Chondrocyte (in vitro differentiated cells): ENCODE data around the gene PREP. TPM values are rescaled to one million over a fixed set of nuclear protein-coding genes. Genes with fewer than 3 reads are reported as not detected.

Source experiments
- DNase-seq: peaks from one replicate; pipeline ENCODE4 v3.0.0; 2021; ENCODE audit warnings: mixed read lengths, low spot score
- H3K27ac Mint-ChIP-seq: one replicate; pipeline ENCODE4 v1.8.0; 2021; ENCODE audit warnings: mild to moderate bottlenecking, moderate library complexity, mixed read lengths; ENCODE audit not compliant: unreplicated experiment
- H3K27me3 Mint-ChIP-seq: 2 replicates; pipeline ENCODE4 v1.8.0; 2021; ENCODE audit warnings: low read depth, mixed read lengths
- H3K36me3 Mint-ChIP-seq: 2 replicates; pipeline ENCODE4 v1.8.0; 2021; ENCODE audit warnings: low read depth, mixed read lengths
- H3K4me1 Mint-ChIP-seq: 2 replicates; pipeline ENCODE4 v1.8.0; 2021; ENCODE audit warnings: low read depth, mild to moderate bottlenecking, mixed read lengths
- H3K4me3 Mint-ChIP-seq: one replicate; pipeline ENCODE4 v1.8.0; 2021; ENCODE audit warnings: mild to moderate bottlenecking, moderate library complexity, mixed read lengths; ENCODE audit not compliant: unreplicated experiment
- H3K9me3 Mint-ChIP-seq: 2 replicates; pipeline ENCODE4 v1.8.0; 2021; ENCODE audit warnings: low read depth, mixed read lengths
- total RNA-seq: library from RNA; stranded (reverse); gene quantifications from 3 replicates; pipeline ENCODE4 v1.2.1, GENCODE V29; 2021
- TF ChIP-seq, protein P1 (sequence below): fragments of 200-600 bp; sonication (generic); IDR thresholded peaks from 2 replicates; pipeline ENCODE4 v1.5.0; 2021; ENCODE audit warnings: antibody characterized with exemption, mild to moderate bottlenecking, moderate library complexity

Gene PREP
- total RNA-seq, 1 donor from 2014 or later = 32.9 TPM

DNA sequence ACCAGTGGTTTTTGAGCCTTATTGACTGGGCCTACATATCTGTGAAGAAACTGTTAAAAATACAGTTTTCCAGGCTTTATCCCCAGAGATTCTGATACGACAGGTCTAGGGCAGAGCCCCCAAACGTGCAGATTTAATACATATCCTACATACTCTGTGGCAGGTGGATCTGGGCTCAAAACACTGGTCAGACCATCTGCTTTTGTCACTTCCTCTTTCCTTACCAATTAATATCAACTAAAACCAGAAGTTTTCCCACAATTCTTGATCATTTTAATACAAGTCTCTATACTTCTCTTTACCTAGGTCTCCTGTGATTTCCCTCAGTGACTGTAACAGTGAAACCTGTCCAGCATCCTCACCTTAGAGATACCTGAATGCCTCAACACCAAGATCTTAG lies 108.8 kb downstream of the PREP start:
- Mint-ChIP-seq H3K27ac (no peak overlapping the region), H3K27me3 (no peaks in the 10 kb centered on the region), H3K4me1 (no peaks in the 10 kb centered on the region), H3K9me3 (peaks cover 7% of the 10 kb centered on the region), H3K36me3 (peaks cover 19% of the 10 kb centered on the region), H3K4me3 (no peak overlapping the region)
- TF ChIP-seq, protein P1, sequence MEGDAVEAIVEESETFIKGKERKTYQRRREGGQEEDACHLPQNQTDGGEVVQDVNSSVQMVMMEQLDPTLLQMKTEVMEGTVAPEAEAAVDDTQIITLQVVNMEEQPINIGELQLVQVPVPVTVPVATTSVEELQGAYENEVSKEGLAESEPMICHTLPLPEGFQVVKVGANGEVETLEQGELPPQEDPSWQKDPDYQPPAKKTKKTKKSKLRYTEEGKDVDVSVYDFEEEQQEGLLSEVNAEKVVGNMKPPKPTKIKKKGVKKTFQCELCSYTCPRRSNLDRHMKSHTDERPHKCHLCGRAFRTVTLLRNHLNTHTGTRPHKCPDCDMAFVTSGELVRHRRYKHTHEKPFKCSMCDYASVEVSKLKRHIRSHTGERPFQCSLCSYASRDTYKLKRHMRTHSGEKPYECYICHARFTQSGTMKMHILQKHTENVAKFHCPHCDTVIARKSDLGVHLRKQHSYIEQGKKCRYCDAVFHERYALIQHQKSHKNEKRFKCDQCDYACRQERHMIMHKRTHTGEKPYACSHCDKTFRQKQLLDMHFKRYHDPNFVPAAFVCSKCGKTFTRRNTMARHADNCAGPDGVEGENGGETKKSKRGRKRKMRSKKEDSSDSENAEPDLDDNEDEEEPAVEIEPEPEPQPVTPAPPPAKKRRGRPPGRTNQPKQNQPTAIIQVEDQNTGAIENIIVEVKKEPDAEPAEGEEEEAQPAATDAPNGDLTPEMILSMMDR = no peak
- no peak for DNase-seq

DNA sequence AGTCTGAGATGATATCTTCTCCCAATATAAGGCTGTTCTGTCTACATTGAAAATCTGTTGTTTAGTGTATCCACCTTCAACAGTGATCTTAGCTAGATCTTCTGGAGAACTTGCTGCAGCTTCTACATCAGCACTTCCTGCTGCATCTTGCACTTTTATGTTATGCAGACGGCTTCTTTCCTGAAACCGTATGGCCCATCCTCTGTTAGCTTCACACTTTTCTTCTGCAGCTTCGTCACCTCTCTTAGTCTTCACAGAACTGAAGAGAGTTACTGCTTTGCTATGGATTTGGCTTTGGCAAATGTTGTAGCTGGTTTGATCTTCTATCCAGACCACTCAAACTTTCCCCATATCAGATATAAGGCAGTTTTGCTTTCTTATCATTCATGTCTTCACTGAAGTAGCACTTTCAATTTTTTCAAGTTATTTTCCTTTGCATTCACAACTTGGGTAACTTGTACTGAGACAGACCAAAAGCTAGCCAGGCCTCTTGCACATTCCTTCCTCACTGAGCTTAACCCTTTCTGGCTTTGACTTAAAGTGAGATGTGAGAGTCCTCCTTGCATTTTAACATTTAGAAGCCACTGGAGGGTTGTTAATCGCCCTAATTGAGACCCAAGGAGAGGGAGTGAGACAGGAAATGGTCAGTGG lies 110.1 kb downstream of the PREP start:
- DNase-seq = no peak
- Mint-ChIP-seq H3K9me3 (peaks cover 7% of the 10 kb centered on the region), H3K4me3 (no peak overlapping the region), H3K27me3 (no peaks in the 10 kb centered on the region), H3K36me3 (peaks cover 20% of the 10 kb centered on the region), H3K27ac (no peak overlapping the region), H3K4me1 (no peaks in the 10 kb centered on the region)
- TF ChIP-seq, protein P1 = no peak

DNA sequence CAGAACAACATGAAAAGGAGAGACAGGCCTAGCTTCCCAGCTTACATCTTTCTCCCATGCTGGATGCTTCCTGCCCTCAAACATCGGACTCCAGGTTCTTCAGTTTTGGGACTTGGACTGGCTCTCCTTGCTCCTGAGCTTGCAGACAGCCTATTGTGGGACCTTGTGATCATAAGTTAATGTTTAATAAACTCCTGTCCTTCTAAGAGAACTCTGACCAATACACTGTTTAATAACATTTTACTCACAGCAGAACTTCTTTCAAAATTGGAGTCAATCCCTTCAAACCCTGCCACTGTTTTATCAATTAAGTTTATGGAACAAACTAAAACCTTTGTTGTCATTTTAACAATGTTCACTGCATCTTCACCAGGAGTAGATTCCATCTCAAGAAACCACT lies 111.4 kb downstream of the PREP start:
- Mint-ChIP-seq H3K27ac (no peak overlapping the region), H3K9me3 (peaks cover 7% of the 10 kb centered on the region), H3K4me3 (no peak overlapping the region), H3K4me1 (no peaks in the 10 kb centered on the region), H3K27me3 (no peaks in the 10 kb centered on the region), H3K36me3 (peaks cover 17% of the 10 kb centered on the region)
- TF ChIP-seq, protein P1 = no peak
- DNase-seq = no peak

DNA sequence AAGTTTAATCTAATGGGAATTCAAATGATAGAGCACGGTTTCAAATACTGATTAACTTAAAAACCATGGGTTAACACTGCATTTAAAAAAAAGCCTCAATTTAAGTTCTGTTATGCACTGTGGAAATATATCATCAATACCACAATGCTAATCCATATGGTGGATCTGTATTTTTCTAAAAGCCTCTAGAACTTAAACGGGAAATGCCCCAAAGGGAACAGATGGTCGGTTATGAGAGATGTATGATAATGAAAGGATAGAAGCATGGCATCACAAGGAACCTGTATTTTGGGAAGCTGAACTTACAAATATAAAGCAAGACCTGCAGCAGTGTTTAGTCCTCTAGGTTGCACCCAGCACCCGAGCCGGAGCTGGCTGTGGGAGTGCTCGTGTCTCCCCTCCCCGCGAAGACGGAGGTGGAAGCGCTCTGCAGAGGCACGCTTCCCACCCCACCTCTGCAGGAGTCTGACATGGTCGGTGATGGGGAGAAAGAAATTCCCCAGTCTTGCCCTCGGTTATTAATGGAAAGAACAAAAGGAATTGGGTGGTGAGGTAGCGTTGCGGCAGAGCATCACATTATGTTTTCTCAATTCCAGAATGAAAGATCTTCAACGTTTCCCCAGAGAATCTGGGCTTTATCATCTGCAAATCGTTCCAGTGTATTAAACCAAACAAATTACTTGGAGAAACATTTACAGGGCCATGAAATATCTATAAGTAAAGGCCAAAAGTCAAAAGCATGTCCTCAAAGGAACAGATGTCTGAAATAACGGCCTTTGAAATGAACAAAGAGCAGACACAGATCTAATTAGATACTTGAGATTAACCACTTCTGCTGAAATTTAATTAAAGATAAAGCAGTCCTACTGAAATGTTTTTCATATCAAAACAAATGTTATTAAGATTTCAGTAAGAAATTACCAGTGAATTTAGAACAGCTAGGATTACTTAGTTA lies 120.0 kb downstream of the PREP start:
- peaks cover 23% of the 10 kb centered on the region for H3K36me3 Mint-ChIP-seq
- H3K9me3 Mint-ChIP-seq = no peaks in the 10 kb centered on the region
- TF ChIP-seq, protein P1 = no peak
- DNase-seq = no peak
- no peak overlapping the region for H3K27ac Mint-ChIP-seq
- H3K27me3 Mint-ChIP-seq = no peaks in the 10 kb centered on the region
- no peak overlapping the region for H3K4me3 Mint-ChIP-seq
- no peaks in the 10 kb centered on the region for H3K4me1 Mint-ChIP-seq

DNA sequence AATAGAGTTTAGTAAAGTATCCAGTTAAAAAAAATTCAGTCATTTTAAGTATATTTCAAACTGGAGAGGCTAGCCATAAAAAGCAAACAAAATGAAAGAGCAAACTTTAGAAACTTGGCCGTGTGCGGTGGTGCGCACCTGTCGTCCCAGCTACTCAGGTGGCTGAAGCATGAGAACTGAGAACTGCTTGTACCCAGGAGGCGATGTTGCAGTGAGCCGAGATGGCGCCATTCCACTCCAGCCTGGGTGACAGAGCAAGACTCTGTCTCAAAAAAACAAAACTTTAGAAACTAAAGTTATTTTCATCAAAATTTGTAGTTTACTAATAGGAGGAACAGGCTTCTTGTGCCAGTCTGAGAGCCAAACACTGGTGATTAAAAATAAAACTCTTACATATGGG lies 122.8 kb downstream of the PREP start:
- H3K36me3 Mint-ChIP-seq = peaks cover 41% of the 10 kb centered on the region
- no peak for DNase-seq
- TF ChIP-seq, protein P1 = no peak
- no peaks in the 10 kb centered on the region for H3K9me3 Mint-ChIP-seq
- H3K4me1 Mint-ChIP-seq = no peaks in the 10 kb centered on the region
- no peak overlapping the region for H3K27ac Mint-ChIP-seq
- H3K4me3 Mint-ChIP-seq = no peak overlapping the region
- no peaks in the 10 kb centered on the region for H3K27me3 Mint-ChIP-seq
